ENCODE measurements around the gene PSG11.
"Not testable (repeated sequence)": the region's sequence is repeated elsewhere in the genome, so short reads cannot be mapped to it uniquely, and the experiment has no call there.

Gene PSG11

DNA sequence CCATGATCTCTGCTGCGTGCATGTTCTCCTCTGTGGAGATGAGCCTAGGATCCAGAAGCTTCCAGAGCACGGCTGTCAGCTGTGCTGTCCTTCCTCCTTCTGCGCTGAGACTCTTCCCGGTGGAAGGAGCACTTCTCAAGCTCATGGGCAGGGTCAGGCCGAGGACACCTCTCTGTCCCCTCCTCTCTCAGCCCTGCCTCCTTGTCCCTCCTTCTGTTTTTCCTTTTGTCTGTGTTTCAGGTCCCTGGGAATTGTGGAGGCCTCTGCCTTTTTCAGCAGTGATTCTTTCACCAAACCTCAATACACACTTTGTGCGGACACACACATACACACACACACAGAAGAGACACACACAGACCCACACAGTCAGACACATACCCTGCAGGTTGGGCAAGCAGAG lies at the start of gene PSG11:
Gene PSG11 (minus strand): TSS at position 101 of the 400 bp plus-strand sequence. CDS start 97 bp downstream, at position 4.
- not testable (repeated sequence) for DNase-seq (ENCODE audit: low spot score)

DNA sequence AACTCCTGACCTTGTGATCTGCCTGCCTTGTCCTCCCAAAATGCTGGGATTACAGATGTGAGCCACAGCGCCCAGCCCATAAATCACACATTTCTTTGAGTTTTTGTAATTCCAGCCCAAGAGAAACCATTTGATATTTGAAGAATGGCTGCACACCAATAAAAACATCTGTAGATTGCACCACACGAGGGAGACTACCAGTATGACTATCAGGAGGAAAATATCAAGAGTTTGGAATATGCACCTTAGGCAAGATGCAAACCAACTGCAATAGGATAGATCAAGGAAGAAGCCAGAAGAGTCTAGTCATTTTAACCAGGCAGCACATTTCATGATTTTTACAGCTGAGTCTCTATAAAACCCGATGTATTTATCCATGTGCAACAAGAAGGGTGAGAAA lies 36.1 kb upstream of the PSG11 start:
- not testable (repeated sequence) for DNase-seq (ENCODE audit: low spot score)

DNA sequence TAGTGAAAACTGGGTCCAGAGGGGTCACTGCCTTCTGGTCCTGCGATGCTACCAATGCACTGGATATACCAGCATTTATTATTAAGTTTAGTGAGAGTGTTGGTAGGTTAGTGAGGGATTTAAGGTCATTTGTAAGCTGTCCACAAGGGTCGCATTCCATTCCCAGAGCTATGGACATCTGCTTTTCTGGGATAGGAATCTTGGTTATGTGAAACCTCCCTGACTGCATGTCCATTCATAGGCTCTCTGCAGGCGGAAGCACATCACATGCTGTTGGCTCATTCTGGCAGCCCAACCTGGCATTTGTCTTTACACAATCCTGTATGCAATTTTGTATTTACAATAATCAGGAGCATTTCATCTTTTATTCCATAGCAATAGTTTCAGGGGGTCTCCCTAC lies 35.1 kb upstream of the PSG11 start:
- not testable (repeated sequence) for DNase-seq (ENCODE audit: low spot score)

DNA sequence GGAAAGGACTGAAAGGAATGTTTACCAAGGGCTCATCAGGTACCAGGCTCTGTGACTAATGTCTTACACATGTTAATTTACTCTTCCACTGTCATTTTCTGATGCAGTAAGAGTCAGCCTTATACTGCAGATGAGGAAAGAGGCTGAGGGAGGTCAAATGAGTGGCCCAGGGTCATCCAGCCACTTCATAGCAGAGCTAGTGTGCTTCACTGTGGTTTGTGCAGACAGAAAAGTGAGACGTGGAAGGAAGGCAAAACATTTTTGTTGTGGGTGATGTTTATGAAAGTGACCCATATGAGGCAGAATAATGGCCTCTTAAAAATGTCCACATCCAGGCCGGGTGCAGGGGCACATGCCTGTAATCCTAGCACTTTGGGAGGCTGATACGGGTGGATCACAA lies 34.0 kb upstream of the PSG11 start:
- DNase-seq (ENCODE audit: low spot score), result not testable (repeated sequence)

DNA sequence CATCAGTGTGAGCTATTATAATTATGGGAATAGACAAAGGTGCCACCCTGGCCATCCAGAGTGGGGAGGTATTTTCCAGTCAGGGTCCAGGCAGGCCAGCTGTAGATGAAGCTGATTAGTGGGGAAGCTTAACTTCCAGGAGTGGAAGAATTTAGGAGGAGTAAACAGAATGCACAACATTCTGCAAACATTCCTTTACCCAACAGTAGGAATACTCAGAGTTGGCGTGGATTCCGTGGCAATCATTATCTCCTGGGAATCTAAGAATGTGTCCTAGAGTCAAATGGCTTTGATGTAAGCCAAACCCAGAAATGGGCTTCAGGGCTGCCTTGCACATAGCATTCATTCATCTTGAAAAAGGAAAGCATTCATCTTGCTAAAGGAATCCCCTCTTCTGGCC lies 33.2 kb upstream of the PSG11 start:
- not testable (repeated sequence) for DNase-seq (ENCODE audit: low spot score)

DNA sequence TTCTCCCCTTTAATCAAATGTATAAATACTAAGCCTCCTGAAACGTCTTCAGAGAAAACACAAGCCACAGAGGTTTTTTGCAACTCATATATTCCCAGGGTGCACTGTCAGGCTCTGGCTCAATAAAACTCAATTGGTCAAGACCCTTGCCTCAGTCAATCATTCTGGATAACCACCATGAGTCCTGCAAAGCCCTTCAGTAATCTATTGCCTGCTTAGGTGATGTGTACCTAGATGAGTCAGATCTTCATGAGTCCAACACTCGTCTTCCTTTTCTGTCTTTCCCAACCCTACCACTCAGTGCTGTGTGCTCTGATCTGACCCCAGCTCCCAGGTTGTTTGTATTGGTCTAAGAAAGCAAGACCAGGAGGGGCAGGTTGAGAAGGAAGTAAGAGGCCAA lies 32.2 kb upstream of the PSG11 start:
- not testable (repeated sequence) for DNase-seq (ENCODE audit: low spot score)

DNA sequence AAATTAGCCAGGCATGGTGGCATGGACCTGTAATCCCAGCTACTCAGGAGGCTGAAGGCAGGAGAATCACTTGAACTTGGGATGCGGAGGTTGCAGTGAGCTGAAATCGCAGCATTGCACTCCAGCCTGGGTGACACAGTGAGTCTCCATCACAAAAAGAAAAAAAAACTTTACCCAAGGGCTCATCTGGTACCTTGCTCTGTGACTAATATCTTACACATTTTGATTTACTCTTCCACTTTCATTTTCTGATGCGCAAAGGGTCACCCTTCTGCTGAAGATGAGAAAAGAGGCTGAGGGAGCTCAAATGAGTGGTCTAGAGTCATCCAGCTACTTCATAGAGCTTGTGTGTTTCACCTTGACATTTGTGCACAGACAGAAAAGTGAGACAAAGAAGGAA lies 21.7 kb upstream of the PSG11 start:
- DNase-seq (ENCODE audit: low spot score), result not testable (repeated sequence)

DNA sequence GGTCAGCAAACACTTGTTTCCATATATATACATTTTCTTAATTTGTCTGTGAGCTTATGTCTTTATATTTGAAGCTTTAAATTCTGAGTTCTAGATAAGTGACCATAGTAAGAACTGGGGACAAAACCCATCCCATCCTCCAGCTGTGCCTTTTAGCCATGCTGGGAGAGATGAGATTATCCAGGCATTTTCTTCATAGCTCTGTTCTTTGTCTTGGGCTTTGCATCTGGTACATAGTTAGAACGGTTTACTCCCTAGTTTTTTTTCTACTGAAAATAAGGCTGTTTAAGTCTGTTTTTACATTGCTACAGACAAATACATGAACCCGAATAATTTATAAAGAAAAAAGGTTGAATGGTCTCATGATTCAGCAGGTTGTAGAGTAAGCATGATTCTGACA lies 20.3 kb upstream of the PSG11 start:
- not testable (repeated sequence) for DNase-seq (ENCODE audit: low spot score)

DNA sequence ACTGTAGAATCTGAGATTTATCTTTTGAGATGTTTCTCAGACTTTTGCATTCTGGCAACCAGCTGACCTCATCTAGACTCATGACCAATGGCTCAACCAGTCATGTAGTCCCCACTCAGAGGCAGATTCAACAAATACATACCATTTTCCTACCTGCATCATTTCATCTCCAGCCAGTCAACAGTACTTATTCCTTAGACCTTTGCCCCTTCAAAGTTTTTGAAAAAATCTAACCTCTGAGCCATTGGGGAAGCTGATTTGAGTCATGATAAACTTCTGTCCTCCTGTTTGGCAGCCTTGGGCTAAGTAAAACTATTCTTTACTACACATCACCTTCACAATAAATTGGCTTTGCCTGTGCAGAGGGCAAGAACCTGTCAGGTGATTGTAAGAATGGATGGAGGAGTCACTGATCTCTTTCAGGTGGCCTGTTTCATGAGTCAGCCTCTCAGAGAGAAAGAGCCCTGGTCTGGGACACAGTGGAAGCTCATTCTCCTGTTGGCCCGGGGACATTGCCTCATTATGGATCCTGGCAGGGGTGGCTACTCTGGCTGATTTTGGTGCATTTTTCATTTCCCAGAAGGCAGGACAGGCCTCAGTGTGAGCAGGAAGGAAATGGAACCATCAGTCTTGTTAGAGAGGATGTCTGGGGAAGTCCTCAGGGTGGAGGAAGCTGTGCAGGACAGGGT lies 17.4 kb upstream of the PSG11 start:
- DNase-seq (ENCODE audit: low spot score), result not testable (repeated sequence)

DNA sequence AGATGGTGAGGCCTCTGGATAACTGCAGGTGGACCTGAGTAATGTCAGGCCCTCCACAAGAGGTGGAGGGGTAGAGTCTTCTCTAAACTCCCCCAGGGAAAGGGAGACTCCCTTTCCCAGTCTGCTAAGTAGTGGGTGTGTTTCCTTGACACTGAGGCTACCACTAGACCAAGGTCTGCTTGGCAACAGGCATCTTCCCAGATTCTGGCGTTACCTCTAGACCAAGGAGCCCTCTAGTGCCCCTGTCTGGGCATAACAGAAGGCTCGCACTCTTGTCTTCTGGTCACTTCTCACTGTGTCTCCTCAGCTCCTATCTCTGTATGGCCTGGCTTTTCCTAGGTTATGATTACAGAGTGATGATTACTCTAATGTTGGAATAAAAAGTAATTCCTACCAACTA lies 5.4 kb upstream of the PSG11 start:
- not testable (repeated sequence) for DNase-seq (ENCODE audit: low spot score)

DNA sequence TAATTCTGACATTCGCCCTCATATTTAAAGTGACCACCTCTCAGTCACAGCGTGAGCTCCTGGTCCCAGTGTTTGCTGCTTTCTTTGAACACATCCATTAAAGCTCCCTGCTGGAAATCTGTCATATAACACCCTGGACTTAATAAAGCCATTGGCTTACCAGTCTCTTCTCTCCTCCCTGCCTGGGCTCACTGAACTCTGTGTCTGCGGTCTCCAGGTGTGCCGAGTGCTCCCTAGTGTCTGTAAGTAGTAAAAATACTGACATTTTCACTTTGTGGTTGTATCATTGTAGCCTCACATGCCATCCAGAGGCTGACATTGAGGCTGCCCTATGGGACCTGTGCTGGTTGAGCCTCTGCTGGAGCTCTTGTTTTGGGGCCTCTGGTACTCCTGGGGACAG lies 2.6 kb upstream of the PSG11 start:
- DNase-seq (ENCODE audit: low spot score), result no peak

DNA sequence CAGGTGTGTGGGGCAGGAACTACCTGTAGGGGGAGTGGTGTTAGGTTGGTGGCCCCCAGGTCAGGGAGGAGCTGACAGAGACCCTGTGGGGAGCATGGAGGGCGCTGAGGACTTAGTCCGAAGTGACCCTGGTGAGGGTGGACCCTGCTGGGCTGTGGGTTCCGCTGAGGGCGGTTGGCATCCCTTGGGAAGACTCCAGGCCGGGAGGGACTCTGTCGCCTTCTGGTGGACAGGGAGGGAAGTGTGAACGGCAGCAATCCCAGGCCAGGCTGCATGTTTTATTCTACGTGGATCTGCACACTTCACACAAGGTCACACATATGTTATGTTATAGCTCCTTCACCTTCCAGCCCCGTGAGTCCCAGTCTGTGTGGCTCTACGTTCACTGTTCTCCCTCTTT lies 1.7 kb upstream of the PSG11 start:
- DNase-seq (ENCODE audit: low spot score), result not testable (repeated sequence)

DNA sequence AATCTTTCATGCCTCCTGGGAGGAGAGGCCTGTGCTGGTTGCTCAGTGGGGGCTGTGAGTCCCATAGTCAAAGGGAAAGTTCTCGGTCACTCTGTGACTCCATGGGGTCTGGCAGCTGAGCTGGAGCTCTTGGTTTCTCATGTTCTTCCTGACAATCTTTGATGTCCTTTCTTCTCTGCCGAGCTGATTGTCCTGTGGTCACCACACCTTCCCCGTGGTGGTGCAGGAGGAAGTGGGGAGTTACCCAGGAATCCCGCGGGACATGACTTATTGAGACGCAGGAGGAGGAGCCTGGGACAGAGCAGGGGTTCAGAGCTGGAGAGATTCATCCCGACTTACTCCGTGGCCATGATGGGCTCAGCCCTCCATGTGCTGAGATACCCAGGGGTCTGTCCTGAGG lies 792 bp upstream of the PSG11 start:
- not testable (repeated sequence) for DNase-seq (ENCODE audit: low spot score)

DNA sequence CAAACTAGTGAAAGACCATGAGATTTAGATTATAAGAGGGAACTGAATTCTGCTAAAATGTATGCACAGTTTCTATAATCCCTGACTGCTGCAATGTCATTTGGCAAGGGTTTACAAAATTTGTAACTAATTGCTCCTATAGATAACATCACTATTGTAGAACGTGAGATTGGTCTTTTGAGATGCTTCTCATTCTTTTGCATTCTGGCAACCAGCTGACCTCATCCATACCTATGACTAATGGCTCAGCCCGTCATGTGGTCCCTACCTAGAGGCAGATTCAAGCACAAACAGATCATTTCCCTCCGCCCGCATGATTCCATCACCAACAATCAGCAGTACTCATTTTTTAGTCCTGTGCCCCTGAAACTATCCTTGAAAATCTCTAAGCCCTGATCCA lies 4.2 kb downstream of the PSG11 start:
- not testable (repeated sequence) for DNase-seq (ENCODE audit: low spot score)

DNA sequence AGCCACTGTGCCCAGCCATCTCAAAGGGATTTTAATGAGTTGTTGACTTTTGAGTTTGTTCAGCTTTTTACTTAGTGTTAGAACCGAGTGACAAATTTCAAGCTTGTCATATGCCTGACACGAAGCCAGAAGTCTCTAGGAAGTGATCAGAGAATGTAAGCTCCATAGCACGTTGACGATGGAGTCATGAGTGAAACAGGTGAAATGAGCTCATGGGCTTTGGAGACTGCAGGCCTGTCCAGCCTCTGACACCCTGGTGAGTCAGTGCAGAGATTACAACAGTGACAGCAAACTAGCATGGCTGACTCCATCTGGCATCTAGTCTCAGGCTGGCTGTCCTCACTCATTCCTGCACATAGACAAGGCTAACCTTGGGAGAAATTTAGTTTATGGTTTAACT lies 4.6 kb downstream of the PSG11 start:
- DNase-seq (ENCODE audit: low spot score), result not testable (repeated sequence)

DNA sequence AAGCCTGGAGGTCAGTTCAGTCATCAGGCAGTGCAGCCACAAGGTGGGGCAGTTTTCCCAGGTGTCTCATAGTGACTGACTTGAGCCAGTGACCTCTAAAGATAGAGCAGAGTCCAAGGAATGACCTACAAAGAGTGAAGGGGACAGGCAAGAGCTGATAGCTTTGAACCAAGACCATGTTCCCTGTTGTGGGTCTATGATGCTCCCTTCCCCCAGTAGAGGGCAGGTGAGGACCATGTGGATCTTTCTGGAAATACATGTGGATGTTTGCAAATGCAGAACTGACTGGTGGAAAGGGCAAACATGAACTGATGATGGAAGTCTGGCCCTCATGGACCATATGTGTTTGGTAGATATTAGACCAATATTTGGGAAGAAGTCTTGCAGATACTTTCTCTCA lies 6.7 kb downstream of the PSG11 start:
- not testable (repeated sequence) for DNase-seq (ENCODE audit: low spot score)

DNA sequence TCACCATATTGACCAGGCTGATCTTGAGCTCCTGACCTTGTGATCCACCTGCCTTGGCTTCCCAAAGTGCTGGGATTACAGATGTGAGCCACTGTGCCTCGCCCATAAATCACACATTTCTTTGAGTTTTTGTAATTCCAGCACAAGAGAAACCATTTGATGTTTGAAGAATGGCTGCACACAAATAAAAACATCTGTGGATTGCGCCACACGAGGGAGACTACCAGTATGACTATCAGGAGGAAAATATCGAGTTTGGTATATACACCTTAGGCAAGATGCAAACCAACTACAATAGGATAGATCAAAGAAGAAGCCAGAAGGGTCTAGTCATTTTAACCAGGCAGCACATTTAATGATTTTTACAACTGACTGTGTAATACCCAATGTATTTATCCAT lies 20.4 kb downstream of the PSG11 start:
- DNase-seq (ENCODE audit: low spot score), result not testable (repeated sequence)

DNA sequence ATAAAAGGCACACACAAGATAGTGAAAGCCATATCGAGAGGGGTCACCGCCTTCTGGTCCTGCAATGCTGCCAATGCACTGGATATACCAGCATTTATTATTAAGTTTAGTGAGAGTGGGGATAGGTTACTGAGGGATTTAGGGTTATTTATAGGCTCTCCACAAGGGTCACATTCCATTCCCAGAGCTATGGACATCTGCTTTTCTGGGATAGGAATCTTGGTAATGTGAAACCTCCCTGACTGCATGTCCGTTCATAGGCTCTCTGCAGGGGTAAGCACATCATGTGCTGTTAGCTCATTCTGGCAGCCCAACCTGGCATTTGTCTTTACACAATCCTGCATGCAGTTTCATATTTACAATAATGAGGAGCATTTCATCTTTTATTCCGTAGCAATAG lies 21.4 kb downstream of the PSG11 start:
- not testable (repeated sequence) for DNase-seq (ENCODE audit: low spot score)

DNA sequence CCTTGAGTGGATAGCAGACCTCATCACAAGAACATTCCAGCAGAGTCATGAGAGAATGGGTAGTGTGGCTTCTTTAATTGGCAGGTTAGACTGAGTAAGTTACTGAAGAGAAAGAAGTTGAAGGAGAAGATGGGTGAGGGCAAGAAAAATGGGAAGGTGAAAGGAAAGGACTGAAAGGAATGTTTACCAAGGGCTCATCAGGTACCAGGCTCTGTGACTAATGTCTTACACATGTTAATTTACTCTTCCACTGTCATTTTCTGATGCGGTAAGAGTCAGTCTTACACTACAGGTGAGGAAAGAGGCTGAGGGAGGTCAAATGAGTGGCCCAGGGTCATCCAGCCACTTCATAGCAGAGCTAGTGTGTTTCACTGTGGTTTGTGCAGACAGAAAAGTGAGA lies 22.6 kb downstream of the PSG11 start:
- DNase-seq (ENCODE audit: low spot score), result not testable (repeated sequence)

DNA sequence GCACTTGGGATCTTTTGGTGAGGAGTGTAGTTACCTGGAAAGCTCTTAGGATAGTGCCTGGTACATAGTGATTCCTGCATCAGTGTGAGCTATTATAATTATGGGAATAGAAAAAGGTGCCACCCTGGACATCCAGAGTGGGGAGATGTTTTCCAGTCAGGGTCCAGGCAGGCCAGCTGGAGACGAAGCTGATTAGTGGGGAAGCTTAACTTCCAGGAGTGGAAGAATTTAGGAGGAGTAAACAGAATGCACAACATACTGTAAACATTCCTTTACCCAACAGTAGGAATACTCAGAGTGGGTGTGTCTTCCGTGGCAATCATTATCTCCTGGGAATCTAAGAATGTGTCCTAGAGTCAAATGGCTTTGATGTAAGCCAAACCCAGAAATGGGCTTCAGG lies 23.3 kb downstream of the PSG11 start:
- DNase-seq (ENCODE audit: low spot score), result not testable (repeated sequence)

DNA sequence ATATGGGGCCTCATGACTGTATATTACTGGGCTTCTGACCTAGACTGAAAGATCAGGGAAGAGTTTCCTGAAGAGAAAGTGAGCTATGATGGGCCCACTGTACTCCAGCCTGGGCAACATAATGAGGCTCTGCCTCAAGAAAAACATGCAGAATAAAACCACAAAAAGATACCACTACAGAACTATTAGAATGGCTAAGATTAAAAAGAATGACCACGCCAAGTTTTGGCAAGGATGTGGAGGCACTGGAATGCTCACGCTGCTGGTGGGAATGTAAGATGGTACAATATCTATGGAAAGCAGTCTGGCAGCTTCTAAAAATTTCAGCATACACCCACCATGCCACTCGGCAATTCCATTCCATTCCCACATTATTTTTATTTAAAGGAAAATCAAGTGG lies 30.1 kb downstream of the PSG11 start:
- not testable (repeated sequence) for DNase-seq (ENCODE audit: low spot score)

DNA sequence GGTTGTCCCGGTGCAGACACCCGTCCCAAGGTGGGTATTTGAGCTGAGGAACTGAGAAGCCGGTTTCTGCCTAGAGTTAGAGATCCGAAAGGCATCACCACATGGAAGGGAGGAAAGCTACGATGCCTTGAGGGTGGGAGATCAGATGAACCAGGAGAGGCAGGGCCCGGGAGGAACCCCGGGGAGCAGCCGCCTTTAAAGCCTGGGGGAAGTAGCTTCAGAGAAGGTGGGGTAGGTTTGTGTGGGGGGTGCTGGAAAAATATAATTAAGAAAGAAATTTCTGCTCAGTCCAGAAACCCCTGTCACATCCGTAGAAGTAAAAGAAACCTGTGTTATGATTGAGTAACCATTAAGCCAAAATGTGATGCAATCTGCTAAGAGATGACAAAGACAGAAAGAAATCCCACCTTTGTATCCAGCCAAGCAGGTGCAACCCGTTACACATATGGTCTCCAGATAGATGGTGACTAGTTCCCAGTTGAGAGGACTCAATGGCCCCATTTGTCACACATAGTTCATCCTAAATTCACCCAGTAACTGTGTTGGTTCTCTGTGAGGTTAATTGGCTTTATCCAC lies 34.2 kb downstream of the PSG11 start:
- DNase-seq (ENCODE audit: low spot score), result not testable (repeated sequence)

DNA sequence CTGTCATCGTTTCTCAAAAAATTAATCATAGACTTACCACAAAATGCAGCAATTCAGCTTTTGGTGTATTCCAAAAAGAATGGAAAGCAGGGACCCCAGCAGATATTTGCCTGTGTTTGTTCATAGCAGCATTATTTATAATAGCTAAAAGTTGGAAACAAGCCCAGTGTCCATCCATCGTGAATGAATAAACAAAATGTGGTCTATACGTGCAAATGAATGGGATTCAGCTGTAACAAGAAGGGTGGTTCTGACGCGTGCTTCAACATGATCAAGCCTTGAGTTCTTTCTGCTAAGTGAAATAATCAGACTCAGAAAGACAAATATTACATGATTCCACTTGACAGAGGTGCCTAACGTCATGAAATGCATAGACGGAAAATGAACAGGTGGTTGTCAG lies 36.4 kb downstream of the PSG11 start:
- no peak for DNase-seq (ENCODE audit: low spot score)

DNA sequence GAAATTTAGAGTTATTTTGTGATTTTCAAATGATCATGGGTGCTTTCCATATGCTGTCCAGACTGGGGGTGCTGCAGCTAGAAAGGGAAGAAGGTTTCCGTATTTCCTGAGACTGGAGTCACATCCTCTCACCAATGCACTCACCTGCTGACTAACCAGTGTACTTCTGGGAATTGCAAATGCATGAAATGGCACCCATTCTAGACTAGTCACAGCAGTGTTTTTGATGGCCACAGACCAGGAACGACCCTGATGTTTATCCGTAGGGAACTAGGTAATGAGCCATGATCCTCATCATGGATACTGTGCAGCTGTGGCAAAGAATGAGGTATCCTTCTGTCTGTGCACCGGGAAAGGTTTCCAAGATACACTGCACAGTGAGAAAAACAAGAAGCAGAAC lies 37.1 kb downstream of the PSG11 start:
- DNase-seq (ENCODE audit: low spot score), result not testable (repeated sequence)
